GM12878 (cell line): ENCODE results near the gene MTAP. TPM values are rescaled to one million over a fixed set of nuclear protein-coding genes. Genes with fewer than 3 reads are reported as not detected.

ENCODE experiments used
- ATAC-seq: fragments of 200-7000 bp; cut with Tn5 transposase; 3 replicates; pipeline ENCODE4 v1.9.1; 2020; ENCODE audit warnings: mild to moderate bottlenecking, moderate library complexity
- BruUV-seq: library from RNA; stranded (reverse); fragments of 400-500 nt; replicated peaks from 2 replicates; lab custom pipeline; 2021; lab: Mats Ljungman, UMichigan
- CTCF ChIA-PET: fragments of 300-600 bp; sonication (Branson Sonifier 250); formaldehyde crosslinking; extraction: SDS; loops from one replicate; lab custom pipeline; 2021; ENCODE audit warnings: inconsistent platforms; lab: Yijun Ruan, JAX
- POLR2A ChIA-PET: fragments of 350-600 bp; formaldehyde crosslinking; extraction: SDS; loops from one replicate; lab custom pipeline; 2021; ENCODE audit warnings: inconsistent platforms; lab: Charles Lee
- RAD21 ChIA-PET: fragments of 300-600 bp; sonication (Branson Sonifier 250); formaldehyde crosslinking; loops from one replicate; lab custom pipeline; 2023; ENCODE audit warnings: antibody characterized with exemption; ENCODE audit not compliant: unreplicated experiment; lab: Charles Lee
- SMC1A ChIA-PET: fragments of 300-600 bp; sonication (Branson Sonifier 250); formaldehyde crosslinking; loops from one replicate; lab custom pipeline; 2023; ENCODE audit not compliant: unreplicated experiment, uncharacterized antibody; lab: Charles Lee
- DNase-seq: peaks from one replicate; pipeline ENCODE4 v3.0.0-alpha.2; 2011; ENCODE audit warnings: low read depth, low spot score
- FAIRE-seq: peaks from 3 replicates; lab custom pipeline; 2011; peaks lifted over from hg19 to GRCh38; lab: Jason Lieb, UNC
- H2AFZ ChIP-seq: 2 replicates; pipeline ENCODE4 v1.6.0; 2011; ENCODE audit warnings: low read depth, low read length, control low read depth; ENCODE audit not compliant: control insufficient read depth
- H3K27ac ChIP-seq: 2 replicates; pipeline ENCODE4 v1.5.1; 2011; ENCODE audit warnings: control low read depth; ENCODE audit not compliant: control insufficient read depth, insufficient read depth
- H3K27me3 ChIP-seq, 2 experiments: replicated peaks in 1 of 2; 2 replicates each; pipeline versions ENCODE4 v1.6.0 to v1.6.1; 2011; ENCODE audit warnings: low read length in 1 of 2; ENCODE audit not compliant: control insufficient read depth in 2 of 2, insufficient read depth in 2 of 2
- H3K36me3 ChIP-seq, 2 experiments: 2 replicates each; pipeline ENCODE4 v1.5.1; 2011; ENCODE audit warnings: low read length in 1 of 2; ENCODE audit not compliant: control insufficient read depth in 2 of 2, insufficient read depth in 2 of 2
- H3K4me1 ChIP-seq: 2 replicates; pipeline ENCODE4 v1.6.1; 2011; ENCODE audit warnings: mild to moderate bottlenecking, low read length, moderate library complexity, mixed read lengths; ENCODE audit not compliant: control insufficient read depth, insufficient read depth
- H3K4me2 ChIP-seq: 2 replicates; pipeline ENCODE4 v1.6.0; 2011; ENCODE audit warnings: control low read depth; ENCODE audit not compliant: control insufficient read depth, insufficient read depth
- H3K4me3 ChIP-seq: fragments of 200-600 bp; sonication (generic); 2 replicates; pipeline ENCODE4 v1.5.1; 2016
- H3K79me2 ChIP-seq: 2 replicates; pipeline ENCODE4 v1.6.0; 2011; ENCODE audit warnings: low read length; ENCODE audit not compliant: control insufficient read depth, insufficient read depth
- H3K9ac ChIP-seq: 2 replicates; pipeline ENCODE4 v1.8.0; 2011; ENCODE audit warnings: low read length, control low read depth, mixed read lengths; ENCODE audit not compliant: control insufficient read depth, insufficient read depth
- H3K9me3 ChIP-seq: replicated peaks from 3 replicates; pipeline ENCODE4 v1.5.1; 2011; ENCODE audit warnings: mild to moderate bottlenecking, low read length; ENCODE audit not compliant: control insufficient read depth, insufficient read depth
- H4K20me1 ChIP-seq: 2 replicates; pipeline ENCODE4 v1.6.0; 2011; ENCODE audit not compliant: control insufficient read depth, insufficient read depth
- BHLHE40 ChIP-seq, 2 experiments: fragments of 450-650 bp in 1 of 2; IDR thresholded peaks; 2 replicates each; pipeline ENCODE4 v1.6.1; 2011 to 2017; ENCODE audit warnings: low read depth in 2 of 2, borderline replicate concordance in 1 of 2, improper control_type of control experiment in 1 of 2, low read length in 1 of 2, mild to moderate bottlenecking in 1 of 2
- BMI1 ChIP-seq: fragments of 450-650 bp; IDR thresholded peaks from 2 replicates; pipeline ENCODE4 v1.6.1; 2016; ENCODE audit warnings: mild to moderate bottlenecking, moderate library complexity, borderline replicate concordance
- ESRRA ChIP-seq: IDR thresholded peaks from 2 replicates; pipeline ENCODE4 v1.6.1; 2012; ENCODE audit warnings: mild to moderate bottlenecking, low read length, improper control_type of control experiment
- FOS ChIP-seq: IDR thresholded peaks from 3 replicates; pipeline ENCODE4 v1.6.1; 2011; ENCODE audit warnings: borderline replicate concordance; ENCODE audit not compliant: insufficient read length; ENCODE audit errors: extremely low read depth
- RBBP5 ChIP-seq: fragments of 200-600 bp; sonication (generic); conservative IDR thresholded peaks from 2 replicates; pipeline ENCODE4 v1.6.1; 2016
- RUNX3 ChIP-seq: IDR thresholded peaks from 2 replicates; pipeline ENCODE4 v1.6.1; 2012; ENCODE audit warnings: low read length, inconsistent platforms
- SMAD5 ChIP-seq: IDR thresholded peaks from 2 replicates; pipeline ENCODE4 v1.6.1; 2016; ENCODE audit warnings: antibody characterized with exemption, low read depth
- YBX1 ChIP-seq: fragments of 450-650 bp; IDR thresholded peaks from 2 replicates; pipeline ENCODE4 v1.6.1; 2016; ENCODE audit warnings: antibody characterized with exemption
- WGBS: methylation state at CpG from one replicate; pipeline ENCODE4 v1.1.6; 2016; ENCODE audit warnings: low lambda C conversion rate; ENCODE audit not compliant: insufficient replicate concordance, insufficient coverage; ENCODE audit errors: missing lambda C conversion rate; 5-methylcytosine and 5-hydroxymethylcytosine counted together
- in situ Hi-C: fragments of 300-500 bp; cut with MboI; formaldehyde crosslinking; loops from 9 replicates; pipeline ENCODE4 v1.14.3; 2018; ENCODE audit warnings: mixed read lengths
- intact Hi-C: fragments of 100-400 bp; cut with micrococcal nuclease; formaldehyde crosslinking; loops from one replicate; pipeline ENCODE4 v1.14.2; 2022; ENCODE audit not compliant: unreplicated experiment
- polyA plus RNA-seq, 11 experiments: library from polyadenylated mRNA; depleted of rRNA in 4 of 11; unstranded in 6 of 11; stranded (reverse) in 5 of 11; fragments of >200 nt; fragmentation: Nextera tagmentation in 4 of 11; fragmentation: Illumina TruSeq in 1 of 11; extraction: Ambion mirVana in 4 of 11; extraction: Trizol in 1 of 11; gene quantifications; 1 replicate in 1 of 11; 2 replicates in 10 of 11; pipeline versions ENCODE4 v1.2.1 to v1.2.3, GENCODE V29; 2011 to 2016; ENCODE audit warnings: inconsistent platforms in 2 of 11, missing spikeins in 2 of 11, low read depth in 1 of 11
- total RNA-seq, 4 experiments: library from RNA; depleted of rRNA in 3 of 4; stranded (reverse); fragments of >200 nt in 3 of 4; fragmentation: Illumina TruSeq in 1 of 4; extraction: Trizol in 1 of 4; gene quantifications; 2 replicates each; pipeline versions ENCODE4 v1.2.1 to v1.2.3, GENCODE V29; 2013 to 2021
- TF ChIP-seq, protein P1 (sequence below): fragments of 450-650 bp; formaldehyde crosslinking; IDR thresholded peaks from 2 replicates; pipeline ENCODE4 v1.4.0; 2020; ENCODE audit warnings: mild to moderate bottlenecking, moderate library complexity

Gene MTAP
- total and polyA plus RNA-seq, 10 of the 15 experiments (the other 5 are each of a cell fraction or from before 2014, with no cell fraction given): 16.4 to 29.9 (median 22.6) TPM

GRCh38 chr9:21873540-21874221 lies 71.2 kb downstream of the MTAP start:
- SMC1A ChIA-PET: no interaction called here
- peaks cover 1% of the 10 kb centered on the region; the same call in 1 of the 3 replicates for H3K9me3 ChIP-seq
- no peaks in the 10 kb centered on the region for H3K27me3 ChIP-seq
- no peaks in the 10 kb centered on the region for H3K4me1 ChIP-seq
- no peak overlapping the region for H3K4me3 ChIP-seq
- H3K79me2 ChIP-seq: no peaks in the 10 kb centered on the region
- CTCF ChIA-PET: no interaction called here
- no TSS peak for BruUV-seq
- ATAC-seq: no peak
- H3K27ac ChIP-seq: no peak overlapping the region
- RAD21 ChIA-PET: no interaction called here
- H4K20me1 ChIP-seq: no peaks in the 10 kb centered on the region
- H3K36me3 ChIP-seq: no peaks in the 10 kb centered on the region; a peak in 2 of 4 replicates
- intact Hi-C loops: no loop called here
- WGBS: 98% methylated on average over 5 of the region's 6 CpGs
- DNase-seq: no peak
- H3K4me2 ChIP-seq: no peak overlapping the region
- POLR2A ChIA-PET: no interaction called here
- in situ Hi-C loops: no loop called here
- no peak overlapping the region for H2AFZ ChIP-seq
- no peak overlapping the region for H3K9ac ChIP-seq
- no peak for FAIRE-seq
- TF ChIP-seq BHLHE40 (IDR thresholded peaks at IDR 0.05; ENCODE audit: borderline replicate concordance in 1 of 2, low read depth in 2 of 2, low read length in 1 of 2) (no peak), FOS (no peak), RUNX3 (no peak), BMI1 (no peak), SMAD5 (no peak), YBX1 (no peak), ESRRA (no peak), RBBP5 (no peak)
- TF ChIP-seq, protein P1, sequence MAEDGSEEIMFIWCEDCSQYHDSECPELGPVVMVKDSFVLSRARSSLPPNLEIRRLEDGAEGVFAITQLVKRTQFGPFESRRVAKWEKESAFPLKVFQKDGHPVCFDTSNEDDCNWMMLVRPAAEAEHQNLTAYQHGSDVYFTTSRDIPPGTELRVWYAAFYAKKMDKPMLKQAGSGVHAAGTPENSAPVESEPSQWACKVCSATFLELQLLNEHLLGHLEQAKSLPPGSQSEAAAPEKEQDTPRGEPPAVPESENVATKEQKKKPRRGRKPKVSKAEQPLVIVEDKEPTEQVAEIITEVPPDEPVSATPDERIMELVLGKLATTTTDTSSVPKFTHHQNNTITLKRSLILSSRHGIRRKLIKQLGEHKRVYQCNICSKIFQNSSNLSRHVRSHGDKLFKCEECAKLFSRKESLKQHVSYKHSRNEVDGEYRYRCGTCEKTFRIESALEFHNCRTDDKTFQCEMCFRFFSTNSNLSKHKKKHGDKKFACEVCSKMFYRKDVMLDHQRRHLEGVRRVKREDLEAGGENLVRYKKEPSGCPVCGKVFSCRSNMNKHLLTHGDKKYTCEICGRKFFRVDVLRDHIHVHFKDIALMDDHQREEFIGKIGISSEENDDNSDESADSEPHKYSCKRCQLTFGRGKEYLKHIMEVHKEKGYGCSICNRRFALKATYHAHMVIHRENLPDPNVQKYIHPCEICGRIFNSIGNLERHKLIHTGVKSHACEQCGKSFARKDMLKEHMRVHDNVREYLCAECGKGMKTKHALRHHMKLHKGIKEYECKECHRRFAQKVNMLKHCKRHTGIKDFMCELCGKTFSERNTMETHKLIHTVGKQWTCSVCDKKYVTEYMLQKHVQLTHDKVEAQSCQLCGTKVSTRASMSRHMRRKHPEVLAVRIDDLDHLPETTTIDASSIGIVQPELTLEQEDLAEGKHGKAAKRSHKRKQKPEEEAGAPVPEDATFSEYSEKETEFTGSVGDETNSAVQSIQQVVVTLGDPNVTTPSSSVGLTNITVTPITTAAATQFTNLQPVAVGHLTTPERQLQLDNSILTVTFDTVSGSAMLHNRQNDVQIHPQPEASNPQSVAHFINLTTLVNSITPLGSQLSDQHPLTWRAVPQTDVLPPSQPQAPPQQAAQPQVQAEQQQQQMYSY (CRISPR knock-in tag): no peak
